ENCODE results near the gene ATP10A. TPM values are rescaled to one million over a fixed set of nuclear protein-coding genes. Genes with fewer than 3 reads are reported as not detected.

ATP10A gene
- total RNA-seq, 1 experiment from 2014 or later: 2.1 TPM

DNA sequence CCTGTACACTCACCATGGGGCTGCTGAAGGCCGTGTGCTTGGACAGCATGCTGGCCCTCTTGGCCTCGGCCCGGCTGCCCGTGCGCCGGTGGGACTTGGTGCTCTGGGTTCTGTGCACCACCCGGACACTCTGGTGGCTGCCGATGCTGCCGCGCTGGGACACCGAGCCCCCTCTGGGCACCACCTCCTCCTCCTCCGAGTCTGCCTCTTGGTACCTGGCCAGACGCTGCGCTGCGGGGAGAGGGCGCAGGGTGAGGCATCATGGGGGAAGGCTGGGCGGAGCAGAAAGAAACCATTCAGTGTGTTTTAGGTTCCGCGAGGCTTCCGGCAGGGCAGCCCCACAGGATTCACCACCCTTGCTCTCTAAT, 145.0 kb downstream of the ATP10A start:
- Mint-ChIP-seq H3K4me3 (no peak overlapping the region), H3K27ac (no peak overlapping the region), H3K4me1 (peaks cover 12% of the 10 kb centered on the region), H3K27me3 (ENCODE audit: low read depth) (no peaks in the 10 kb centered on the region), H3K36me3 (no peaks in the 10 kb centered on the region), H3K9me3 (no peaks in the 10 kb centered on the region)
- ATAC-seq: no peak
- ChIA-PET POLR2A (no interaction called here), CTCF (interaction anchor here (1.0 to 2.9 kb wide), 2 partner anchors 8 to 215 kb away, joined by 4 to 17 read pairs; no protein-coding TSS in a partner anchor)
- TF ChIP-seq ZNF396 (CRISPR knock-in tag; IDR thresholded peaks at IDR 0.05; ENCODE audit: borderline replicate concordance): no peak
- TF ChIP-seq, protein P1, sequence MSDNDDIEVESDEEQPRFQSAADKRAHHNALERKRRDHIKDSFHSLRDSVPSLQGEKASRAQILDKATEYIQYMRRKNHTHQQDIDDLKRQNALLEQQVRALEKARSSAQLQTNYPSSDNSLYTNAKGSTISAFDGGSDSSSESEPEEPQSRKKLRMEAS (CRISPR knock-in tag; IDR thresholded peaks at IDR 0.05): no peak
- TF ChIP-seq, protein P2, sequence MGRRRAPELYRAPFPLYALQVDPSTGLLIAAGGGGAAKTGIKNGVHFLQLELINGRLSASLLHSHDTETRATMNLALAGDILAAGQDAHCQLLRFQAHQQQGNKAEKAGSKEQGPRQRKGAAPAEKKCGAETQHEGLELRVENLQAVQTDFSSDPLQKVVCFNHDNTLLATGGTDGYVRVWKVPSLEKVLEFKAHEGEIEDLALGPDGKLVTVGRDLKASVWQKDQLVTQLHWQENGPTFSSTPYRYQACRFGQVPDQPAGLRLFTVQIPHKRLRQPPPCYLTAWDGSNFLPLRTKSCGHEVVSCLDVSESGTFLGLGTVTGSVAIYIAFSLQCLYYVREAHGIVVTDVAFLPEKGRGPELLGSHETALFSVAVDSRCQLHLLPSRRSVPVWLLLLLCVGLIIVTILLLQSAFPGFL (CRISPR knock-in tag; IDR thresholded peaks at IDR 0.05; ENCODE audit: borderline replicate concordance): no peak
- no peak for TF ChIP-seq NR1H2 (CRISPR knock-in tag; IDR thresholded peaks at IDR 0.05)
- TF ChIP-seq, protein P3, sequence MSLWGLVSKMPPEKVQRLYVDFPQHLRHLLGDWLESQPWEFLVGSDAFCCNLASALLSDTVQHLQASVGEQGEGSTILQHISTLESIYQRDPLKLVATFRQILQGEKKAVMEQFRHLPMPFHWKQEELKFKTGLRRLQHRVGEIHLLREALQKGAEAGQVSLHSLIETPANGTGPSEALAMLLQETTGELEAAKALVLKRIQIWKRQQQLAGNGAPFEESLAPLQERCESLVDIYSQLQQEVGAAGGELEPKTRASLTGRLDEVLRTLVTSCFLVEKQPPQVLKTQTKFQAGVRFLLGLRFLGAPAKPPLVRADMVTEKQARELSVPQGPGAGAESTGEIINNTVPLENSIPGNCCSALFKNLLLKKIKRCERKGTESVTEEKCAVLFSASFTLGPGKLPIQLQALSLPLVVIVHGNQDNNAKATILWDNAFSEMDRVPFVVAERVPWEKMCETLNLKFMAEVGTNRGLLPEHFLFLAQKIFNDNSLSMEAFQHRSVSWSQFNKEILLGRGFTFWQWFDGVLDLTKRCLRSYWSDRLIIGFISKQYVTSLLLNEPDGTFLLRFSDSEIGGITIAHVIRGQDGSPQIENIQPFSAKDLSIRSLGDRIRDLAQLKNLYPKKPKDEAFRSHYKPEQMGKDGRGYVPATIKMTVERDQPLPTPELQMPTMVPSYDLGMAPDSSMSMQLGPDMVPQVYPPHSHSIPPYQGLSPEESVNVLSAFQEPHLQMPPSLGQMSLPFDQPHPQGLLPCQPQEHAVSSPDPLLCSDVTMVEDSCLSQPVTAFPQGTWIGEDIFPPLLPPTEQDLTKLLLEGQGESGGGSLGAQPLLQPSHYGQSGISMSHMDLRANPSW (CRISPR knock-in tag; conservative IDR thresholded peaks at IDR 0.05; ENCODE audit: low read depth): no peak
- no peak for TF ChIP-seq ZNF671 (CRISPR knock-in tag; IDR thresholded peaks at IDR 0.05)
- no peak for TF ChIP-seq FOXJ3 (CRISPR knock-in tag; IDR thresholded peaks at IDR 0.05; ENCODE audit: borderline replicate concordance)
- TF ChIP-seq, protein P4, sequence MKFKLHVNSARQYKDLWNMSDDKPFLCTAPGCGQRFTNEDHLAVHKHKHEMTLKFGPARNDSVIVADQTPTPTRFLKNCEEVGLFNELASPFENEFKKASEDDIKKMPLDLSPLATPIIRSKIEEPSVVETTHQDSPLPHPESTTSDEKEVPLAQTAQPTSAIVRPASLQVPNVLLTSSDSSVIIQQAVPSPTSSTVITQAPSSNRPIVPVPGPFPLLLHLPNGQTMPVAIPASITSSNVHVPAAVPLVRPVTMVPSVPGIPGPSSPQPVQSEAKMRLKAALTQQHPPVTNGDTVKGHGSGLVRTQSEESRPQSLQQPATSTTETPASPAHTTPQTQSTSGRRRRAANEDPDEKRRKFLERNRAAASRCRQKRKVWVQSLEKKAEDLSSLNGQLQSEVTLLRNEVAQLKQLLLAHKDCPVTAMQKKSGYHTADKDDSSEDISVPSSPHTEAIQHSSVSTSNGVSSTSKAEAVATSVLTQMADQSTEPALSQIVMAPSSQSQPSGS (CRISPR knock-in tag; IDR thresholded peaks at IDR 0.05; ENCODE audit: borderline replicate concordance, low read depth): no peak
- no peak for DNase-seq (ENCODE audit: low spot score)

DNA sequence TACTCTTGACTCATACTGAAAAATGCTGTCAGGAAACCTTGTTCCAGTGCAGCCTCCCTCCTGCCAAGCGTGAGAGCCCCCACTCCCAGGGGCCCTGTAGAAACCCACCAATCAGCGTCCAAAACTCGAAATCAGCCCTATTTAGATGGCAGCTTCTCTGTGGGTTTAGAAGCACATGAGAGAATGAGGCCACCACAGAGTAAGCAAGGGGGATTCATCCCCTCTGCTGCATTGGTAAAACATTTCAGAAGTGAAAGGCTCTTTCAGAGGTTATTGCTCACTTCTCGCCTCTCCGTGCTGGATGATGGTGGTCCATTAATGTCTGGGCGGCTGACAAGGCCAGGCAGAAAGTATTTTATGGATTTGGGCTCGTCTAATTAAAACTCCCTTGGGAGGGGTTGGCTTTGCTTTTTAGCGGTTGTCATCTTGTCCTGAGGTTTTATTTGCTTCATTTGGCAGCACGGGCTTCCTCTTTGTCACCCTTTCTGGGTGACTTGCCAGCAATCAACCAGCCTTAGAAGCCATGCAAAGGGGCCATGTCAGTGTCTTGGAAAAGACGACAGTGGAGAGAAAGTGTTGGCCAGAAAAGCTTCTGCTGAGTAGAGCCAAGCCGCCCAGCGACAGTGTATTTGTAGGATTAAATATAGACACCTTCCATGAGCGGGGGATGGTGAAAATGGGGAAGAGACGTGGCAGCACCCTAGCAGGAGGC, 145.5 kb downstream of the ATP10A start:
- POLR2A ChIA-PET: no interaction called here

More for the DNA sequence above, 145.5 kb downstream of the ATP10A start:
- DNase-seq (ENCODE audit: low spot score): no peak
- H3K4me1 Mint-ChIP-seq: peaks cover 12% of the 10 kb centered on the region
- ATAC-seq: no peak
- TF ChIP-seq ZNF232 (CRISPR knock-in tag; IDR thresholded peaks at IDR 0.05): no peak
- TF ChIP-seq ATF1 (CRISPR knock-in tag; IDR thresholded peaks at IDR 0.05): no peak
- TF ChIP-seq, protein P5, sequence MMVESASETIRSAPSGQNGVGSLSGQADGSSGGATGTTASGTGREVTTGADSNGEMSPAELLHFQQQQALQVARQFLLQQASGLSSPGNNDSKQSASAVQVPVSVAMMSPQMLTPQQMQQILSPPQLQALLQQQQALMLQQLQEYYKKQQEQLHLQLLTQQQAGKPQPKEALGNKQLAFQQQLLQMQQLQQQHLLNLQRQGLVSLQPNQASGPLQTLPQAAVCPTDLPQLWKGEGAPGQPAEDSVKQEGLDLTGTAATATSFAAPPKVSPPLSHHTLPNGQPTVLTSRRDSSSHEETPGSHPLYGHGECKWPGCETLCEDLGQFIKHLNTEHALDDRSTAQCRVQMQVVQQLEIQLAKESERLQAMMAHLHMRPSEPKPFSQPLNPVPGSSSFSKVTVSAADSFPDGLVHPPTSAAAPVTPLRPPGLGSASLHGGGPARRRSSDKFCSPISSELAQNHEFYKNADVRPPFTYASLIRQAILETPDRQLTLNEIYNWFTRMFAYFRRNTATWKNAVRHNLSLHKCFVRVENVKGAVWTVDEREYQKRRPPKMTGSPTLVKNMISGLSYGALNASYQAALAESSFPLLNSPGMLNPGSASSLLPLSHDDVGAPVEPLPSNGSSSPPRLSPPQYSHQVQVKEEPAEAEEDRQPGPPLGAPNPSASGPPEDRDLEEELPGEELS (CRISPR knock-in tag; IDR thresholded peaks at IDR 0.05): no peak
- no peak for TF ChIP-seq ETV6 (CRISPR knock-in tag; IDR thresholded peaks at IDR 0.05)
- TF ChIP-seq, protein P6, sequence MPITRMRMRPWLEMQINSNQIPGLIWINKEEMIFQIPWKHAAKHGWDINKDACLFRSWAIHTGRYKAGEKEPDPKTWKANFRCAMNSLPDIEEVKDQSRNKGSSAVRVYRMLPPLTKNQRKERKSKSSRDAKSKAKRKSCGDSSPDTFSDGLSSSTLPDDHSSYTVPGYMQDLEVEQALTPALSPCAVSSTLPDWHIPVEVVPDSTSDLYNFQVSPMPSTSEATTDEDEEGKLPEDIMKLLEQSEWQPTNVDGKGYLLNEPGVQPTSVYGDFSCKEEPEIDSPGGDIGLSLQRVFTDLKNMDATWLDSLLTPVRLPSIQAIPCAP (CRISPR knock-in tag; IDR thresholded peaks at IDR 0.05): no peak
- TF ChIP-seq MXD4 (CRISPR knock-in tag; IDR thresholded peaks at IDR 0.05; ENCODE audit: borderline replicate concordance): no peak
- no peak for TF ChIP-seq OVOL2 (CRISPR knock-in tag; IDR thresholded peaks at IDR 0.05; ENCODE audit: borderline replicate concordance)
- no peaks in the 10 kb centered on the region for H3K36me3 Mint-ChIP-seq
- no peak overlapping the region for H3K27ac Mint-ChIP-seq
- H3K9me3 Mint-ChIP-seq: no peaks in the 10 kb centered on the region
- H3K4me3 Mint-ChIP-seq: no peak overlapping the region
- no peaks in the 10 kb centered on the region for H3K27me3 Mint-ChIP-seq (ENCODE audit: low read depth)
- CTCF ChIA-PET: interaction anchor here (1.0 kb wide), 1 partner anchor 216 kb away, joined by 4 read pairs; no protein-coding TSS in a partner anchor

Data from WTC11 (cell line).